HCT116 (cell line): Measurements from ENCODE around the gene C1orf21. TPM values are rescaled to one million over a fixed set of nuclear protein-coding genes. Genes with fewer than 3 reads are reported as not detected.

Source experiments
- ATAC-seq: fragments of 200-7000 bp; cut with Tn5 transposase; 2 replicates; pipeline ENCODE4 v1.9.1; 2020; ENCODE audit warnings: mild to moderate bottlenecking, moderate library complexity
- BruUV-seq: library from RNA; stranded (reverse); fragments of 400-500 nt; replicated peaks from 2 replicates; lab custom pipeline; 2021; lab: Mats Ljungman, UMichigan
- CTCF ChIA-PET: fragments of 300-600 bp; sonication (Branson Sonifier 250); formaldehyde crosslinking; loops from one replicate; lab custom pipeline; 2021; ENCODE audit warnings: antibody characterized with exemption; lab: Charles Lee
- POLR2A ChIA-PET: fragments of 300-600, 350-600 bp; sonication (Branson Sonifier 250); formaldehyde crosslinking; loops from one replicate; lab custom pipeline; 2021; ENCODE audit warnings: antibody characterized with exemption; lab: Charles Lee
- RAD21 ChIA-PET, 2 experiments: fragments of 300-600 bp; sonication (Branson Sonifier 250); formaldehyde crosslinking; loops; one replicate each; lab custom pipeline; 2023; ENCODE audit warnings: low total read pairs in 2 of 2; ENCODE audit not compliant: uncharacterized antibody in 2 of 2, unreplicated experiment in 2 of 2, low non-redundant PET in 1 of 2; lab: Charles Lee
- DNase-seq: peaks from one replicate; pipeline ENCODE4 v3.0.0-alpha.2; 2010; ENCODE audit warnings: low read depth, low spot score
- H2AFZ ChIP-seq: fragments of 200-600 bp; shearing (Covaris generic), sonication (generic); 2 replicates; pipeline ENCODE4 v1.6.1; 2017; ENCODE audit warnings: low read depth, mixed run types, mixed read lengths, antibody characterized with exemption, low read length; ENCODE audit not compliant: poor library complexity, severe bottlenecking
- H3K27ac ChIP-seq: 2 replicates; pipeline ENCODE4 v1.5.1; 2012; ENCODE audit warnings: low read depth, low read length
- H3K27me3 ChIP-seq: fragments of 200-600 bp; sonication (generic); 2 replicates; pipeline ENCODE4 v1.6.1; 2016; ENCODE audit warnings: mixed run types, low read length, mixed read lengths; ENCODE audit not compliant: insufficient read depth
- H3K36me3 ChIP-seq, 2 experiments: fragments of 200-500 bp in 1 of 2; fragments of 200-600 bp in 1 of 2; sonication (Bioruptor generic) in 1 of 2; sonication (generic) in 1 of 2; 2 replicates each; pipeline versions ENCODE4 v1.5.1 to v1.6.1; 2014 to 2016; ENCODE audit warnings: low read length in 2 of 2, inconsistent platforms in 1 of 2, mixed read lengths in 1 of 2, mixed run types in 1 of 2; ENCODE audit not compliant: insufficient read depth in 2 of 2, control insufficient read depth in 1 of 2
- H3K4me1 ChIP-seq, 2 experiments: fragments of 200-600 bp in 1 of 2; sonication (generic) in 1 of 2; 2 replicates each; pipeline versions ENCODE4 v1.5.1 to v1.6.1; 2012 to 2017; ENCODE audit warnings: low read length in 2 of 2, inconsistent platforms in 1 of 2, mild to moderate bottlenecking in 1 of 2, mixed read lengths in 1 of 2, mixed run types in 1 of 2, moderate library complexity in 1 of 2; ENCODE audit not compliant: insufficient read depth in 2 of 2, control insufficient read depth in 1 of 2
- H3K4me2 ChIP-seq: fragments of 200-600 bp; sonication (generic); 2 replicates; pipeline ENCODE4 v1.6.1; 2017; ENCODE audit warnings: mixed run types, low read length, mixed read lengths
- H3K4me3 ChIP-seq, 2 experiments: fragments of 200-600 bp in 1 of 2; sonication (generic) in 1 of 2; replicated peaks in 1 of 2; 2 replicates each; pipeline ENCODE4 v1.5.1; 2011 to 2016; ENCODE audit warnings: low read length in 2 of 2, control low read depth in 1 of 2, low read depth in 1 of 2, mild to moderate bottlenecking in 1 of 2, mixed read lengths in 1 of 2, mixed run types in 1 of 2
- H3K79me2 ChIP-seq: fragments of 200-600 bp; sonication (generic); 2 replicates; pipeline ENCODE4 v1.6.1; 2017; ENCODE audit warnings: mild to moderate bottlenecking, mixed run types, low read length, moderate library complexity, mixed read lengths; ENCODE audit not compliant: insufficient read depth
- H3K9ac ChIP-seq: fragments of 200-600 bp; sonication (generic); 2 replicates; pipeline ENCODE4 v1.6.1; 2016; ENCODE audit warnings: low read length, mixed read lengths
- H3K9me2 ChIP-seq: fragments of 200-600 bp; sonication (generic), shearing (Covaris generic); 2 replicates; pipeline ENCODE4 v1.6.1; 2017; ENCODE audit warnings: mixed run types, mild to moderate bottlenecking, moderate library complexity; ENCODE audit not compliant: insufficient read depth
- H3K9me3 ChIP-seq, 2 experiments: fragments of 200-500 bp in 1 of 2; fragments of 200-600 bp in 1 of 2; sonication (Bioruptor generic) in 1 of 2; sonication (generic) in 1 of 2; 2 replicates each; pipeline ENCODE4 v1.6.1; 2014 to 2017; ENCODE audit warnings: low read length in 2 of 2, mixed read lengths in 2 of 2, inconsistent platforms in 1 of 2, low read depth in 1 of 2, mild to moderate bottlenecking in 1 of 2, mixed run types in 1 of 2, moderate library complexity in 1 of 2; ENCODE audit not compliant: control insufficient read depth in 1 of 2, insufficient read depth in 1 of 2
- H4K20me1 ChIP-seq: fragments of 200-600 bp; sonication (generic), shearing (Covaris generic); 2 replicates; pipeline ENCODE4 v1.6.1; 2017; ENCODE audit warnings: mixed run types, mild to moderate bottlenecking, moderate library complexity; ENCODE audit not compliant: insufficient read depth
- ATF3 ChIP-seq: IDR thresholded peaks from 2 replicates; pipeline ENCODE4 v1.6.1; 2012
- CBX3 ChIP-seq: IDR thresholded peaks from 2 replicates; pipeline ENCODE4 v1.6.1; 2012; ENCODE audit warnings: low read depth
- CEBPB ChIP-seq: IDR thresholded peaks from 2 replicates; pipeline ENCODE4 v1.6.1; 2012; ENCODE audit warnings: low read depth
- CTCF ChIP-seq, 3 experiments: fragments of 200-600 bp in 1 of 3; sonication (generic) in 1 of 3; IDR thresholded peaks in 2 of 3; conservative IDR thresholded peaks in 1 of 3; 2 replicates each; pipeline ENCODE4 v1.5.1; 2012 to 2017; ENCODE audit warnings: low read depth in 2 of 3, low read length in 2 of 3, antibody characterized with exemption in 1 of 3, borderline replicate concordance in 1 of 3, control low read depth in 1 of 3, mild to moderate bottlenecking in 1 of 3, mixed read lengths in 1 of 3, mixed run types in 1 of 3, moderate library complexity in 1 of 3; ENCODE audit not compliant: insufficient read depth in 1 of 3
- ELF1 ChIP-seq: IDR thresholded peaks from 2 replicates; pipeline ENCODE4 v1.6.1; 2012; ENCODE audit warnings: low read depth, borderline replicate concordance
- EZH2 ChIP-seq: fragments of 200-600 bp; sonication (generic); IDR thresholded peaks from 2 replicates; pipeline ENCODE4 v1.6.1; 2017; ENCODE audit warnings: antibody characterized with exemption, mixed run types
- FOSL1 ChIP-seq: IDR thresholded peaks from 2 replicates; pipeline ENCODE4 v1.6.1; 2012; ENCODE audit warnings: low read depth
- JUND ChIP-seq: IDR thresholded peaks from 2 replicates; pipeline ENCODE4 v1.6.1; 2012
- POLR2AphosphoS5 ChIP-seq: IDR thresholded peaks from 2 replicates; pipeline ENCODE4 v1.6.1; 2011; ENCODE audit warnings: mild to moderate bottlenecking, low read depth, low read length, moderate library complexity
- RAD21 ChIP-seq: IDR thresholded peaks from 2 replicates; pipeline ENCODE4 v1.6.1; 2012; ENCODE audit warnings: low read depth, mild to moderate bottlenecking
- SIN3A ChIP-seq: IDR thresholded peaks from 2 replicates; pipeline ENCODE4 v1.6.1; 2012; ENCODE audit warnings: low read depth
- SP1 ChIP-seq: IDR thresholded peaks from 2 replicates; pipeline ENCODE4 v1.6.1; 2012; ENCODE audit warnings: low read depth
- SRF ChIP-seq: IDR thresholded peaks from 2 replicates; pipeline ENCODE4 v1.6.1; 2012; ENCODE audit warnings: low read depth
- TCF7L2 ChIP-seq: IDR thresholded peaks from 2 replicates; pipeline ENCODE4 v1.7.0; 2011; ENCODE audit warnings: borderline replicate concordance, inconsistent platforms; ENCODE audit not compliant: insufficient read depth, insufficient read length; ENCODE audit errors: extremely low read depth
- YY1 ChIP-seq: IDR thresholded peaks from 2 replicates; pipeline ENCODE4 v1.6.1; 2011; ENCODE audit warnings: low read length, low read depth, moderate library complexity, mild to moderate bottlenecking; ENCODE audit not compliant: insufficient replicate concordance; ENCODE audit errors: extremely low read depth
- ZFX ChIP-seq: fragments of 450-650 bp; IDR thresholded peaks from 2 replicates; pipeline ENCODE4 v1.6.1; 2017
- ZNF274 ChIP-seq: fragments of 200-500 bp; sonication (Bioruptor generic); IDR thresholded peaks from 2 replicates; pipeline ENCODE4 v1.6.1; 2014; ENCODE audit warnings: mild to moderate bottlenecking, low read depth, low read length, inconsistent platforms
- intact Hi-C: fragments of 100-400 bp; cut with micrococcal nuclease; formaldehyde crosslinking; loops from 2 replicates; pipeline ENCODE4 v1.10.0; 2022
- total RNA-seq: library from RNA; stranded (reverse); gene quantifications from one replicate; pipeline ENCODE4 v1.2.1, GENCODE V29; 2021; ENCODE audit not compliant: unreplicated experiment
- TF ChIP-seq, protein P1 (sequence below): IDR thresholded peaks from 2 replicates; pipeline ENCODE4 v1.6.1; 2012

The C1orf21 gene
- total RNA-seq, 1 experiment from 2014 or later = 8.9 TPM

- Histone ChIP-seq H3K4me1 (no peaks in the 10 kb centered on the region), H3K27ac (no peak overlapping the region), H3K9ac (no peak overlapping the region), H3K27me3 (no peaks in the 10 kb centered on the region), H2AFZ (no peak overlapping the region), H4K20me1 (no peaks in the 10 kb centered on the region), H3K36me3 (no peaks in the 10 kb centered on the region), H3K79me2 (no peaks in the 10 kb centered on the region), H3K4me2 (no peak overlapping the region), H3K4me3 (no peak overlapping the region), H3K9me2 (no peaks in the 10 kb centered on the region), H3K9me3 (no peaks in the 10 kb centered on the region)
- DNase-seq = no peak
- BruUV-seq = no TSS peak
- ChIA-PET POLR2A (no interaction called here), RAD21 (no interaction called here), CTCF (no interaction called here)
- TF ChIP-seq POLR2AphosphoS5 (no peak), TCF7L2 (no peak), ZNF274 (no peak), YY1 (no peak), JUND (no peak), EZH2 (no peak), FOSL1 (no peak), CBX3 (no peak), SP1 (no peak), SRF (no peak), RAD21 (no peak), SIN3A (no peak), ATF3 (no peak), CTCF (IDR thresholded peaks at IDR 0.05 in 2 of 3, conservative IDR thresholded peaks at IDR 0.05 in 1 of 3; ENCODE audit: borderline replicate concordance in 1 of 3, insufficient read depth in 1 of 3, low read depth in 2 of 3, low read length in 2 of 3) (no peak), ZFX (no peak), ELF1 (no peak), CEBPB (no peak)
- TF ChIP-seq, protein P1, sequence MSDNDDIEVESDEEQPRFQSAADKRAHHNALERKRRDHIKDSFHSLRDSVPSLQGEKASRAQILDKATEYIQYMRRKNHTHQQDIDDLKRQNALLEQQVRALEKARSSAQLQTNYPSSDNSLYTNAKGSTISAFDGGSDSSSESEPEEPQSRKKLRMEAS = no peak
- no peak for ATAC-seq
- intact Hi-C loops = no loop called here
These were observed 39.4 kb downstream of the C1orf21 start for GRCh38 chr1:184426278-184426674.
